H9 (cell line): Measurements from ENCODE around the gene EFNA5. TPM values are rescaled to one million over a fixed set of nuclear protein-coding genes. Genes with fewer than 3 reads are reported as not detected.
A peak's percentile ranks its signal among the peaks of the same experiment; 100 is the strongest.

Experiments
- DNase-seq: peaks from one replicate; pipeline ENCODE4 v3.0.0-alpha.2; 2017
- H2AFZ ChIP-seq: one replicate; pipeline ENCODE4 v1.6.1; 2013; ENCODE audit warnings: mild to moderate bottlenecking, low read length, control low read depth, moderate library complexity
- H2AK5ac ChIP-seq: 2 replicates; pipeline ENCODE4 v1.6.1; 2013; ENCODE audit warnings: low read length, control low read depth, mixed read lengths; ENCODE audit not compliant: insufficient read length
- H2BK120ac ChIP-seq: one replicate; pipeline ENCODE4 v1.6.1; 2013; ENCODE audit warnings: low read depth, mild to moderate bottlenecking, low read length, control low read depth, inconsistent platforms; ENCODE audit not compliant: poor library complexity, severe bottlenecking
- H2BK12ac ChIP-seq: 2 replicates; pipeline ENCODE4 v1.6.1; 2013; ENCODE audit warnings: low read length, control low read depth, mixed read lengths, low read depth; ENCODE audit not compliant: insufficient read length
- H2BK15ac ChIP-seq: 2 replicates; pipeline ENCODE4 v1.6.1; 2013; ENCODE audit warnings: low read depth, low read length, control low read depth
- H2BK20ac ChIP-seq: one replicate; pipeline ENCODE4 v1.6.1; 2013; ENCODE audit warnings: low read depth, mild to moderate bottlenecking, low read length, control low read depth, inconsistent platforms; ENCODE audit not compliant: poor library complexity, severe bottlenecking
- H2BK5ac ChIP-seq: 2 replicates; pipeline ENCODE4 v1.6.1; 2013; ENCODE audit warnings: low read length, control low read depth, mixed read lengths; ENCODE audit not compliant: insufficient read length
- H3K14ac ChIP-seq: 2 replicates; pipeline ENCODE4 v1.6.1; 2013; ENCODE audit warnings: low read length, control low read depth; ENCODE audit not compliant: insufficient read depth
- H3K18ac ChIP-seq: 2 replicates; pipeline ENCODE4 v1.6.1; 2013; ENCODE audit warnings: low read depth, mild to moderate bottlenecking, mixed read lengths, low read length, control low read depth; ENCODE audit not compliant: insufficient read length
- H3K23ac ChIP-seq: 2 replicates; pipeline ENCODE4 v1.6.1; 2013; ENCODE audit warnings: low read length, control low read depth, mixed read lengths, low read depth; ENCODE audit not compliant: insufficient read length
- H3K23me2 ChIP-seq: 2 replicates; pipeline ENCODE4 v1.6.1; 2013; ENCODE audit warnings: low read depth, mild to moderate bottlenecking, mixed read lengths, low read length, control low read depth; ENCODE audit not compliant: insufficient read length, poor library complexity, severe bottlenecking
- H3K27ac ChIP-seq: 2 replicates; pipeline ENCODE4 v1.5.1; 2013; ENCODE audit warnings: low read length, control low read depth, mixed read lengths, low read depth; ENCODE audit not compliant: insufficient read length
- H3K27me3 ChIP-seq: 2 replicates; pipeline ENCODE4 v1.6.1; 2013; ENCODE audit warnings: low read length, control low read depth, inconsistent platforms; ENCODE audit not compliant: insufficient read depth
- H3K4ac ChIP-seq: 2 replicates; pipeline ENCODE4 v1.6.1; 2013; ENCODE audit warnings: low read depth, mild to moderate bottlenecking, control low read depth, inconsistent platforms, low read length, moderate library complexity
- H3K4me1 ChIP-seq: 2 replicates; pipeline ENCODE4 v1.6.1; 2013; ENCODE audit warnings: low read length, control low read depth, inconsistent platforms; ENCODE audit not compliant: insufficient read depth
- H3K4me2 ChIP-seq: 2 replicates; pipeline ENCODE4 v1.6.1; 2013; ENCODE audit warnings: low read length, control low read depth, mixed read lengths; ENCODE audit not compliant: insufficient read length, insufficient read depth
- H3K56ac ChIP-seq: 2 replicates; pipeline ENCODE4 v1.6.1; 2013; ENCODE audit warnings: low read depth, mild to moderate bottlenecking, mixed read lengths, low read length, control low read depth; ENCODE audit not compliant: insufficient read length
- H3K79me1 ChIP-seq: 2 replicates; pipeline ENCODE4 v1.6.1; 2013; ENCODE audit warnings: low read depth, mild to moderate bottlenecking, moderate library complexity, low read length, control low read depth, inconsistent platforms; ENCODE audit not compliant: insufficient read depth, poor library complexity, severe bottlenecking
- H3K79me2 ChIP-seq: 2 replicates; pipeline ENCODE4 v1.6.1; 2013; ENCODE audit warnings: low read length, control low read depth, inconsistent platforms; ENCODE audit not compliant: insufficient read depth
- H3K9ac ChIP-seq: 2 replicates; pipeline ENCODE4 v1.6.1; 2013; ENCODE audit warnings: low read length, control low read depth, mixed read lengths; ENCODE audit not compliant: insufficient read length; ENCODE audit errors: extremely low read depth
- H3K9me3 ChIP-seq: one replicate; pipeline ENCODE4 v1.6.1; 2013; ENCODE audit warnings: low read depth, low read length, inconsistent platforms; ENCODE audit not compliant: control insufficient read depth
- H3T11ph ChIP-seq: one replicate; pipeline ENCODE4 v1.6.1; 2013; ENCODE audit warnings: mild to moderate bottlenecking, low read length, control low read depth, inconsistent platforms
- H4K20me1 ChIP-seq: one replicate; pipeline ENCODE4 v1.6.1; 2013; ENCODE audit not compliant: control insufficient read depth, insufficient read length, insufficient read depth
- H4K5ac ChIP-seq: 2 replicates; pipeline ENCODE4 v1.6.1; 2013; ENCODE audit warnings: low read depth, mild to moderate bottlenecking, mixed read lengths, low read length, control low read depth; ENCODE audit not compliant: insufficient read length
- H4K8ac ChIP-seq: replicated peaks from 2 replicates; pipeline ENCODE4 v1.6.1; 2013; ENCODE audit warnings: low read length, control low read depth, mixed read lengths, low read depth; ENCODE audit not compliant: insufficient read length
- H4K91ac ChIP-seq: 2 replicates; pipeline ENCODE4 v1.6.1; 2013; ENCODE audit warnings: low read depth, mild to moderate bottlenecking, moderate library complexity, mixed read lengths, low read length, control low read depth; ENCODE audit not compliant: insufficient read length
- H3K27ac Mint-ChIP-seq, 3 experiments: 2 replicates in 2 of 3; 3 replicates in 1 of 3; pipeline ENCODE4 v1.8.0; 2020 to 2021; ENCODE audit warnings: mixed read lengths in 3 of 3, mild to moderate bottlenecking in 1 of 3, moderate library complexity in 1 of 3
- H3K27me3 Mint-ChIP-seq: 2 replicates; pipeline ENCODE4 v1.8.0; 2021; ENCODE audit warnings: low read depth, mild to moderate bottlenecking, moderate library complexity, mixed read lengths
- H3K36me3 Mint-ChIP-seq, 3 experiments: 2 replicates in 2 of 3; 3 replicates in 1 of 3; pipeline ENCODE4 v1.8.0; 2020 to 2021; ENCODE audit warnings: low read depth in 3 of 3, mixed read lengths in 3 of 3; ENCODE audit not compliant: insufficient read depth in 1 of 3
- H3K4me1 Mint-ChIP-seq, 2 experiments: 2 replicates each; pipeline ENCODE4 v1.8.0; 2020; ENCODE audit warnings: mixed read lengths in 2 of 2
- H3K4me3 Mint-ChIP-seq, 2 experiments: 2 replicates in 1 of 2; 3 replicates in 1 of 2; pipeline ENCODE4 v1.8.0; 2020 to 2021; ENCODE audit warnings: mild to moderate bottlenecking in 2 of 2, mixed read lengths in 2 of 2, moderate library complexity in 1 of 2
- H3K9me3 Mint-ChIP-seq, 2 experiments: 2 replicates in 1 of 2; 3 replicates in 1 of 2; pipeline ENCODE4 v1.8.0; 2020; ENCODE audit warnings: mild to moderate bottlenecking in 2 of 2, mixed read lengths in 2 of 2, moderate library complexity in 1 of 2
- WGBS: extraction: QIAGEN DNeasy Blood & Tissue Kit; methylation state at CpG from one replicate; pipeline ENCODE4 v1.1.7; 2013; ENCODE audit warnings: missing lambda C conversion rate, low lambda C conversion rate, mixed read lengths; ENCODE audit not compliant: insufficient read length; ENCODE audit errors: extremely low coverage; 5-methylcytosine and 5-hydroxymethylcytosine counted together
- total RNA-seq: library from RNA; stranded (reverse); gene quantifications from 2 replicates; pipeline ENCODE4 v1.2.1, GENCODE V29; 2021
- TF ChIP-seq, protein P1 (sequence below): fragments of 200-600 bp; sonication (generic); conservative IDR thresholded peaks from 3 replicates; pipeline ENCODE4 v1.8.0; 2021; ENCODE audit warnings: antibody characterized with exemption, mild to moderate bottlenecking

EFNA5 gene
- total RNA-seq, 1 experiment from 2014 or later = 20.4 TPM

DNA sequence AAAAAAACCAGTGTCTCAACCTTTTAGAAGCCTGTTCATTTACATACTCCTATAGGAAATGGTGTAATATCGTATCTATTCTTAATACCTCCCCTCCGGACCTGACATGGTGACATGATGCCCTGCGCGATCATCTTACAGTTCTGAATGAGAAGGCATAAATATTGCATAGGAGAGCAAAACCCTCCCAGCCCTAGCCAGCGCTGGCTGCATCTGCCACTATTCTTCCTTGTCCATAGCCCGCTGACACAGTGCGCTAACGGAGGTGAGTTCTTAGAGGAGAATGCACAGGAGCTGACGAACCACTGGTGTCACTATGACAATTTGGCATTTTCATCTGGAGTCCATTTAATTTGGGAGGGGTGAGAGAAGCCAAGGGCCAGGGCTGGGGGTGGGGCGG, 290.1 kb downstream of the EFNA5 start:
- Histone ChIP-seq H3K4me2 (no peak overlapping the region), H3K79me1 (no peaks in the 10 kb centered on the region), H3K14ac (no peak overlapping the region), H3K18ac (no peak overlapping the region), H3K9ac (no peak overlapping the region), H3K27ac (no peak overlapping the region), H4K8ac (no peak overlapping the region), H3K4ac (no peak overlapping the region), H3K4me1 (no peaks in the 10 kb centered on the region), H4K91ac (no peak overlapping the region), H3K27me3 (no peaks in the 10 kb centered on the region), H2AFZ (no peak overlapping the region), H3K23ac (no peak overlapping the region), H4K5ac (no peak overlapping the region), H3K56ac (no peak overlapping the region), H2BK12ac (no peak overlapping the region), H4K20me1 (no peaks in the 10 kb centered on the region), H2BK120ac (no peak overlapping the region), H2BK15ac (no peak overlapping the region), H3K23me2 (no peaks in the 10 kb centered on the region), H3T11ph (no peak overlapping the region), H2AK5ac (no peak overlapping the region), H2BK20ac (no peak overlapping the region), H3K9me3 (no peaks in the 10 kb centered on the region), H3K79me2 (no peaks in the 10 kb centered on the region), H2BK5ac (no peak overlapping the region)
- H3K9me3 Mint-ChIP-seq = no peaks in the 10 kb centered on the region
- no peaks in the 10 kb centered on the region for H3K27me3 Mint-ChIP-seq
- no peak for DNase-seq
- peak overlapping the region in 1 of 3 experiments; percentile 39; a peak in 1 of 7 replicates for H3K27ac Mint-ChIP-seq
- peaks cover 9 to 19% of the 10 kb centered on the region in 2 experiments for H3K4me1 Mint-ChIP-seq
- no peak overlapping the region for H3K4me3 Mint-ChIP-seq
- peaks cover 0 to 4% (median 0%) of the 10 kb centered on the region in 3 experiments; a peak in 2 of 7 replicates for H3K36me3 Mint-ChIP-seq
- WGBS = no CpG with 5 or more reads among the region's 10 CpGs
- TF ChIP-seq, protein P1, sequence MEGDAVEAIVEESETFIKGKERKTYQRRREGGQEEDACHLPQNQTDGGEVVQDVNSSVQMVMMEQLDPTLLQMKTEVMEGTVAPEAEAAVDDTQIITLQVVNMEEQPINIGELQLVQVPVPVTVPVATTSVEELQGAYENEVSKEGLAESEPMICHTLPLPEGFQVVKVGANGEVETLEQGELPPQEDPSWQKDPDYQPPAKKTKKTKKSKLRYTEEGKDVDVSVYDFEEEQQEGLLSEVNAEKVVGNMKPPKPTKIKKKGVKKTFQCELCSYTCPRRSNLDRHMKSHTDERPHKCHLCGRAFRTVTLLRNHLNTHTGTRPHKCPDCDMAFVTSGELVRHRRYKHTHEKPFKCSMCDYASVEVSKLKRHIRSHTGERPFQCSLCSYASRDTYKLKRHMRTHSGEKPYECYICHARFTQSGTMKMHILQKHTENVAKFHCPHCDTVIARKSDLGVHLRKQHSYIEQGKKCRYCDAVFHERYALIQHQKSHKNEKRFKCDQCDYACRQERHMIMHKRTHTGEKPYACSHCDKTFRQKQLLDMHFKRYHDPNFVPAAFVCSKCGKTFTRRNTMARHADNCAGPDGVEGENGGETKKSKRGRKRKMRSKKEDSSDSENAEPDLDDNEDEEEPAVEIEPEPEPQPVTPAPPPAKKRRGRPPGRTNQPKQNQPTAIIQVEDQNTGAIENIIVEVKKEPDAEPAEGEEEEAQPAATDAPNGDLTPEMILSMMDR = no peak
